ENCODE measurements around the gene UBE2QL1.
"Not testable (repeated sequence)": the region's sequence is repeated elsewhere in the genome, so short reads cannot be mapped to it uniquely, and the experiment has no call there.

Gene UBE2QL1

GRCh38 chr5:6510973-6511372 lies 62.3 kb downstream of the UBE2QL1 start:
- H3K4me1 ChIP-seq: no peaks in the 10 kb centered on the region
- DNase-seq (ENCODE audit: low spot score in 2 of 2): no peak
- H3K27me3 ChIP-seq (ENCODE audit: low read depth): no peaks in the 10 kb centered on the region
- in situ Hi-C loops (cut with MboI; ENCODE audit: low sequenced_read_pairs): no loop called here
- no peak overlapping the region for H3K4me3 ChIP-seq
- H3K36me3 ChIP-seq (replicated peaks): no peaks in the 10 kb centered on the region
- no peaks in the 10 kb centered on the region for H3K9me3 ChIP-seq

- H3K4me1 ChIP-seq; H3K36me3 ChIP-seq (replicated peaks); H3K9me3 ChIP-seq; DNase-seq (ENCODE audit: low spot score in 2 of 2); H3K4me3 ChIP-seq; in situ Hi-C loops (cut with MboI; ENCODE audit: low sequenced_read_pairs); H3K27me3 ChIP-seq (ENCODE audit: low read depth): not testable (repeated sequence)
Observed at GRCh38 chr5:6515812-6516211, 67.2 kb downstream of the UBE2QL1 start.

DNA sequence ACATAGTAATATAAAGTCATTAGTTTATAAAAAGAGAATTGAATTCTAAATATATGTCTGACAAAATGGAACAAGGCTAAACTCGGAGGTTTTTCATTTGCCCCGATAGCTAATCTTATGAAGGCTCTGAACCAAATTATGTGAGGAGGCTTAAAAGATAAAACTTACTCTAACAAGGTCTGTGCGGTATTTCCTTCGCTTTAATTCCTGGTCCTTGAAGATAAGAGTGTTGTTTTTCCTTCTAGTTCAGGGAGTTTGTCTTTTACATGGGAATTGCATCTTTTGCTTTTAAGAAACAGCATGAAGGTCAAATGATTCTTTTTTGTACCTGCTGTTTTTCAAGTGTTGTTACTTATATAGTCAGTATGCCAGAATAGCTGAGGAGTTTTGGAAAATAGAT lies 68.2 kb downstream of the UBE2QL1 start:
- no peaks in the 10 kb centered on the region for H3K36me3 ChIP-seq (replicated peaks)
- no peak for DNase-seq (ENCODE audit: low spot score in 2 of 2)
- H3K4me3 ChIP-seq: no peak overlapping the region
- in situ Hi-C loops (cut with MboI; ENCODE audit: low sequenced_read_pairs): no loop called here
- H3K27me3 ChIP-seq (ENCODE audit: low read depth): no peaks in the 10 kb centered on the region
- no peaks in the 10 kb centered on the region for H3K9me3 ChIP-seq
- no peaks in the 10 kb centered on the region for H3K4me1 ChIP-seq

DNA sequence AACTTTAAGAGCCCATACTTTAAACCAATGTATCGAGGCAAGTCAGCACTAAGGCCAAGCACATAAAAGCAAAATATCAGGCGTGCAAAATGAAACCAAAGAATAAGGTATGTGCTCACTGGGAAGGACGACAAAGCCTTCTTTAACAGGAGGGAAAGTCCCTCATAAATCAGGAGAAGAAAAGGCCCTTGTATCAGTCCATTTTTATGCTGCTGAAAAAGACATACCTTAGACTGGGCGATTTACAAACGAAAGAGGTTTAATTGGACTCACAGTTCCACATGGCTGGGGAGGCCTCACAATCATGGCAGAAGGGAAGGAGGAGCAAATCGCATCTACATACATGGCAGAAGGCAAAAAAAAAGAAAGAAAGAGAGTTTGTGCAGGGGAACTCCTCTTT lies 68.9 kb downstream of the UBE2QL1 start:
- H3K36me3 ChIP-seq (replicated peaks): no peaks in the 10 kb centered on the region
- H3K9me3 ChIP-seq: no peaks in the 10 kb centered on the region
- H3K4me1 ChIP-seq: no peaks in the 10 kb centered on the region
- no peaks in the 10 kb centered on the region for H3K27me3 ChIP-seq (ENCODE audit: low read depth)
- peak in 1 of 2 experiments; percentile 2 for DNase-seq (ENCODE audit: low spot score in 2 of 2)
- H3K4me3 ChIP-seq: no peak overlapping the region
- in situ Hi-C loops (cut with MboI; ENCODE audit: low sequenced_read_pairs): no loop called here

DNA sequence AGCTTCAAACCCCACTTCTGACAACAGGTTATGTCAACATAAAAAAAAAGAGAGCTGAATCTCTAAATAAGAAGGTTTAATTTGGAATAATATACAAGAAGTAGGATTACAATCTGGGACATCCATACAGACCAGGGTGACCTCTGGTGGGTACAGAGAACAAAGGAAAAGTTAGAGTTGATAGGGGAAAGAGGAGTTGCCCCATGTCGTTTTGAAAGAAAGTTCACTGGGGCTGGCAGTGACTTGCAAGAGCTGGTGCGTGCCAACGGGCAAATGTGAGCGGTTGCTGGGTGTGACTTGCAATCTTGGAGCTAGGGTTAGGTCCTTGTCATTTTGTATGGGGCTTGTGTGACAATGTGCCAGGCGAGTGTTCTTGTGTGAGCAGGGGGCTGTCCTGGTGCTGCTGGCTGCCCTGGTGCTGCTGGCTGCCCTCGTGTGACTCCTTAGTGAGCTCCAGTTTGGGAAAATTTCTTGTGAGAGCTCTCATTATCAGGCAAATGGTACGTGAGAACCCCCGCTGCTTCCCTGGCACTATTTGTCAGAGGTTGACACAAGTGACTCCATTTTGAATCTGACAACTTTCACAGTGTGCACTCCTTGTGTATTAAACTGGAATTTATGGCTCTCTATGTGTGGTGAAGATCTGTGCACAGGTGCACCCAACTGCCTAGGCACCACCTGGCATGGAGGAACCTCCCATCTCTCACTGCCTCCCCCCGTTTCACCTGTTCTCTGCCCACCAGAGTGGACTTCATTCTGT lies 69.8 kb downstream of the UBE2QL1 start:
- DNase-seq (ENCODE audit: low spot score in 2 of 2): no peak
- H3K27me3 ChIP-seq (ENCODE audit: low read depth): no peaks in the 10 kb centered on the region
- in situ Hi-C loops (cut with MboI; ENCODE audit: low sequenced_read_pairs): no loop called here
- H3K9me3 ChIP-seq: no peaks in the 10 kb centered on the region
- H3K36me3 ChIP-seq (replicated peaks): no peaks in the 10 kb centered on the region
- no peak overlapping the region for H3K4me3 ChIP-seq
- no peaks in the 10 kb centered on the region for H3K4me1 ChIP-seq

- no peaks in the 10 kb centered on the region for H3K9me3 ChIP-seq
- in situ Hi-C loops (cut with MboI; ENCODE audit: low sequenced_read_pairs): no loop called here
- H3K27me3 ChIP-seq (ENCODE audit: low read depth): no peaks in the 10 kb centered on the region
- H3K36me3 ChIP-seq (replicated peaks): no peaks in the 10 kb centered on the region
- H3K4me3 ChIP-seq: no peak overlapping the region
- DNase-seq (ENCODE audit: low spot score in 2 of 2): no peak
- H3K4me1 ChIP-seq: no peaks in the 10 kb centered on the region
Observed at GRCh38 chr5:6520201-6520600, 71.5 kb downstream of the UBE2QL1 start.

DNA sequence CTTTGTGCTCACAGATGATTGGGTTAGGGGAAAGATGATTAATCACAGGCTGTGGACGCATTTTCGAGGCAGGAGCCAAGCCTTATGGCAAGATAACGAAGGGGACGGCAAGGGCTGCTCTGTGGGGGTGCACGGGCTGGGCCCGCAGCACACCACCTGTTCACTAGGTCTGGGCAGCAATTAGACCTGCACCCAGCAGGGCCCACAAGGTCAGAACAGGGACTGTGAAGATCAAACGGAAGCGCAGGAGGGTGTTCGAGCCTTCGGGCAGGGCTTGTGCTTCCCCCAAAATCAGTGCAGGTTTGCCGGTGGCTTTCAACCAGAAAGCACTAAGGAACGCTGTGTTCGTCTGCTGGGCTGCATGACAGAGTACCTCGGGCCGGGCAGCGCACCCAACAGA lies 73.7 kb downstream of the UBE2QL1 start:
- H3K4me1 ChIP-seq: no peaks in the 10 kb centered on the region
- no peaks in the 10 kb centered on the region for H3K36me3 ChIP-seq (replicated peaks)
- no peak for DNase-seq (ENCODE audit: low spot score in 2 of 2)
- no peaks in the 10 kb centered on the region for H3K9me3 ChIP-seq
- no peak overlapping the region for H3K4me3 ChIP-seq
- in situ Hi-C loops (cut with MboI; ENCODE audit: low sequenced_read_pairs): no loop called here
- H3K27me3 ChIP-seq (ENCODE audit: low read depth): no peaks in the 10 kb centered on the region

DNA sequence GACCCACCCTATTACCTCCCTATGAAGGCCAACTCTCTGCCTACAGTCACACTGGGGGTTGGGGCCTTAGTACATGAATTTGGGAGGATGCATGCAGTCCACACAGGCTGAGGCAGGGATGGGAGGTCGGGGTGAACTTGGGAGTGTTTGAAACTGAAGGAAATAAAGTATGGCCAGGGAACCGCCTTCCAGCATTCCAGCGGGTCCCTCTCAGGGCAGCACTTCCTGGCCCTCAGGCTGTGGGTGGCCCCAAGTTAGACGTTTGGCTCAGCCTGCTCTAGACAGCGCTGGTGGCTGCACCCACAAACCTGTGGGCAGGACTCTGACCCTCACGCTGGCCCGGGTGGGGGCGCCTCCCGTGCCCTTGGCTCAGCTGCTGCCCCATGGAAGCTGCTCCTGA lies 74.3 kb downstream of the UBE2QL1 start:
- H3K4me1 ChIP-seq: no peaks in the 10 kb centered on the region
- no peak overlapping the region for H3K4me3 ChIP-seq
- in situ Hi-C loops (cut with MboI; ENCODE audit: low sequenced_read_pairs): no loop called here
- H3K27me3 ChIP-seq (ENCODE audit: low read depth): no peaks in the 10 kb centered on the region; the same call in 1 of the 2 replicates
- H3K36me3 ChIP-seq (replicated peaks): no peaks in the 10 kb centered on the region
- no peak for DNase-seq (ENCODE audit: low spot score in 2 of 2)
- H3K9me3 ChIP-seq: no peaks in the 10 kb centered on the region

- H3K4me3 ChIP-seq: no peak overlapping the region
- no peaks in the 10 kb centered on the region; the same call in 1 of the 2 replicates for H3K27me3 ChIP-seq (ENCODE audit: low read depth)
- in situ Hi-C loops (cut with MboI; ENCODE audit: low sequenced_read_pairs): no loop called here
- no peaks in the 10 kb centered on the region for H3K4me1 ChIP-seq
- no peaks in the 10 kb centered on the region for H3K36me3 ChIP-seq (replicated peaks)
- no peak for DNase-seq (ENCODE audit: low spot score in 2 of 2)
- no peaks in the 10 kb centered on the region for H3K9me3 ChIP-seq
Observed at GRCh38 chr5:6525422-6525821, 76.8 kb downstream of the UBE2QL1 start.

DNA sequence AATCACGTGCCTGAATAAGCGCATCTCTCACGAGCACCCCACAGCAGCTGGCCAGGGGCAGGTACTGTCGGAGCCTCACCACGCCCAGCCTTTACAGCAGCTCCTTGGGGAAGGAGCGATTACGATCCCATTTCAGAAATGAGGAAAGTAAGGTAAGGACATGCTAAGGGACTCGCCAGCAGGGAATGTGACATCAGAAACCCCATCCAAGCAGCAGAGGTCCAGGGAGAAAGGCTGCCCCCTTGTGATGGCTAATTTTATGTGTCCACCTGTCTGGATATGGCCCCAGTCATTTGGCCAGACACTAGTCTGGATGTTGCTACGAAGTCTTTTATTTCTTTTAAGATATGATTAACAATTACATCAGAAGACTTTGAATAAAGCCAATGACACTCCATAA lies 77.3 kb downstream of the UBE2QL1 start:
- H3K9me3 ChIP-seq: no peaks in the 10 kb centered on the region
- H3K27me3 ChIP-seq (ENCODE audit: low read depth): no peaks in the 10 kb centered on the region; the same call in 1 of the 2 replicates
- H3K36me3 ChIP-seq (replicated peaks): no peaks in the 10 kb centered on the region
- H3K4me1 ChIP-seq: no peaks in the 10 kb centered on the region
- in situ Hi-C loops (cut with MboI; ENCODE audit: low sequenced_read_pairs): no loop called here
- peak in 1 of 2 experiments; percentile 34 for DNase-seq (ENCODE audit: low spot score in 2 of 2)
- no peak overlapping the region for H3K4me3 ChIP-seq

DNA sequence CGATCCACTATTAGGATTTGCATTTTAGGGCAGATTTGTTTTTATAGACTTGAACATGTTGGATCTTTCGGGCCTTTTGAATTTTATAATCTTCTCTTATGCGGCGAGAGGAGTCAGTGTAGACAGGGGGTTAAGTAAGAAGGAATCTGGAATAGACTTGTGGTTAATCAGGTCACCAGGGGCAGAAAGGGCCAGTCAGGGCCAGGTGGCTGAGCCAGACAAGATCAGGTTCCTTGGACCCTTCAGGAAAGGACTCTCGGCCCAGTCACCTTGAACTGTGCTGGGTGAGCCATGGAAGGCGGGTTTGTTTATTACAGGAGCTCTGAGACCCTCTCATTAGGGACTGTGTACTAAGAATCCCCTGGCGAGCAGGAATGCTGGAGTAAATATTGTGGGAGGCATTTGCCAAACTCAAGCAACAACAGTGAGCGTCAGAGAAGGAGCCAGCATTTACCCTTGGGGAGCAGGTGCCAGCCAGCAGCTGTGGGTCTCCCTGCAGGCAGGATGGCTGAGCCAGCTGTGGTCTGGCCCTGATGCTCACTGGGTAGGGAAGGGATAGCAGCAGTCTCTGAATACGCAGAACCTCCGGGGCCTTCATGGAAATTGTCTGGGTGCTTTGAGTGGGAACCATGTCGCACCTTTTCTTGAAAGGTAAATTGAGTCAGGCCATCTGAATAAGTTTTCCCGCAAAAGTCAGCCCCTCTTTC lies 79.2 kb downstream of the UBE2QL1 start:
- no peaks in the 10 kb centered on the region for H3K9me3 ChIP-seq
- no peaks in the 10 kb centered on the region; the same call in 1 of the 2 replicates for H3K27me3 ChIP-seq (ENCODE audit: low read depth)
- no peaks in the 10 kb centered on the region for H3K36me3 ChIP-seq (replicated peaks)
- no peaks in the 10 kb centered on the region for H3K4me1 ChIP-seq
- H3K4me3 ChIP-seq: no peak overlapping the region
- no peak for DNase-seq (ENCODE audit: low spot score in 2 of 2)
- in situ Hi-C loops (cut with MboI; ENCODE audit: low sequenced_read_pairs): no loop called here

GRCh38 chr5:6535594-6535993 lies 86.9 kb downstream of the UBE2QL1 start:
- Histone ChIP-seq H3K4me1 (no peaks in the 10 kb centered on the region), H3K27me3 (ENCODE audit: low read depth) (no peaks in the 10 kb centered on the region), H3K36me3 (replicated peaks) (no peaks in the 10 kb centered on the region), H3K4me3 (no peak overlapping the region), H3K9me3 (no peaks in the 10 kb centered on the region)
- in situ Hi-C loops (cut with MboI; ENCODE audit: low sequenced_read_pairs): no loop called here
- DNase-seq (ENCODE audit: low spot score in 2 of 2): no peak

DNA sequence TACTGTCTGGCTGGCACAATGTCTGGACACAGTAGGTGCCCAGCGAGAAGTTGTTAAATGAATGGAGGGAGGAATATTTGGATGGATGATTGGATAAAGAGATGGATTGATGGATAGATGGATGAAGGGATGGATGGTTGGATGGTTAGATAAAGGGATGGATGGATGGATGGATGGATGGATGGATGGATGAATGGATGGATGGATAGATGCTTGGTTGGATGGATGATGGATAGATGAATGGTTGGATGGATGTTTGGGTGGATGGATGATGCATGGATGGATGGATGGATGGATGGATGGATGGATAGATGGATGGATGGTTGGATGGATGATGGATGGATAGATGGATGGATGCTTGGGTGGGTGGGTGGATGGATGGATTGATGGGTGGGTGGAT lies 90.4 kb downstream of the UBE2QL1 start:
- Histone ChIP-seq H3K4me3 (no peak overlapping the region), H3K36me3 (replicated peaks) (no peaks in the 10 kb centered on the region), H3K9me3 (no peaks in the 10 kb centered on the region), H3K4me1 (no peaks in the 10 kb centered on the region), H3K27me3 (ENCODE audit: low read depth) (no peaks in the 10 kb centered on the region)
- DNase-seq (ENCODE audit: low spot score in 2 of 2): no peak
- in situ Hi-C loops (cut with MboI; ENCODE audit: low sequenced_read_pairs): no loop called here

GRCh38 chr5:6540111-6540827 lies 91.6 kb downstream of the UBE2QL1 start:
- no peaks in the 10 kb centered on the region for H3K9me3 ChIP-seq
- H3K27me3 ChIP-seq (ENCODE audit: low read depth): no peaks in the 10 kb centered on the region
- no peaks in the 10 kb centered on the region for H3K36me3 ChIP-seq (replicated peaks)
- no peak overlapping the region for H3K4me3 ChIP-seq
- no peaks in the 10 kb centered on the region for H3K4me1 ChIP-seq
- in situ Hi-C loops (cut with MboI; ENCODE audit: low sequenced_read_pairs): no loop called here
- DNase-seq (ENCODE audit: low spot score in 2 of 2): no peak
